NT2/D1 (cell line): ENCODE measurements around the gene KRTAP5-7.
"Not testable (repeated sequence)": the region's sequence is repeated elsewhere in the genome, so short reads cannot be mapped to it uniquely, and the experiment has no call there.

Source experiments
- DNase-seq: peaks from one replicate; pipeline ENCODE4 v3.0.0-alpha.2; 2011; ENCODE audit warnings: low read depth, low spot score
- H3K27me3 ChIP-seq: 2 replicates; pipeline ENCODE4 v1.6.0; 2011; ENCODE audit warnings: mild to moderate bottlenecking; ENCODE audit not compliant: insufficient read length, insufficient read depth
- H3K36me3 ChIP-seq: 2 replicates; pipeline ENCODE4 v1.6.1; 2011; ENCODE audit warnings: mild to moderate bottlenecking, low read length, mixed read lengths; ENCODE audit not compliant: insufficient read depth, insufficient read length
- H3K4me1 ChIP-seq: 2 replicates; pipeline ENCODE4 v1.5.1; 2011; ENCODE audit not compliant: insufficient read depth, insufficient read length
- H3K4me3 ChIP-seq: 2 replicates; pipeline ENCODE4 v1.5.1; 2011; ENCODE audit warnings: low read depth; ENCODE audit not compliant: insufficient read length
- H3K9ac ChIP-seq: 2 replicates; pipeline ENCODE4 v1.6.0; 2011; ENCODE audit warnings: low read depth; ENCODE audit not compliant: insufficient read length
- H3K9me3 ChIP-seq: 2 replicates; pipeline ENCODE4 v1.5.1; 2011; ENCODE audit warnings: mild to moderate bottlenecking, low read length; ENCODE audit not compliant: insufficient read depth
- SUZ12 ChIP-seq: IDR thresholded peaks from 2 replicates; pipeline ENCODE4 v1.6.1; 2011; ENCODE audit not compliant: insufficient read length, insufficient read depth; ENCODE audit errors: extremely low read depth
- YY1 ChIP-seq: IDR thresholded peaks from 2 replicates; pipeline ENCODE4 v1.6.1; 2011; ENCODE audit not compliant: insufficient read length, insufficient read depth
- ZNF274 ChIP-seq: IDR thresholded peaks from 2 replicates; pipeline ENCODE4 v1.6.1; 2011; ENCODE audit warnings: mild to moderate bottlenecking, low read depth, low read length

The KRTAP5-7 gene

DNA sequence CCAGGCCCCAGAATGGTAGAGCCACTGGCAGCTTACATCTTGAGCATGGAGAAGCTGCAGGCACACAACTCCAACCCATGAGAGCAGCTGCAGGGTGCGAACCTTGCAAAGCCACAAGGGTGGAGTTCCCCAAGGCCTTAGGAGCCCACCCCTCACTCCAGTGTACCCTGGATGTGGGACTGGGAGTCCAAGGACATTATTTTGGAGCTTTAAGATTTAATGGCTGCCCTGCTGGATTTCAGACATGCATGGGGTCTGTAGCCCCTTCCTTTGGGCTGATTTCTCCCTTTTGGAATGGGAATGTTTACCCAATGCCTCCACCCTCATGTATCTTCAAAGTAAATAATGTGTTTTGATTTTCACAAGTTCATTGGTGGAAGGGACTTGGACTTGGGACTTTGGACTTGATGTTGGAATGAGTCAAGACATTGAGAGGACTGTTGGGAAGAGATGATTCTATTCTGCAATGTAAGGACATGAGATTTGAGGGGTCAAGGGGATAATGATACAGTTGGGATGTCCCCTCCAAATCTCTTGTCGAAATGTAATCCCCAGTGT, 1.1 kb upstream of the KRTAP5-7 start:
- DNase-seq, result no peak

DNA sequence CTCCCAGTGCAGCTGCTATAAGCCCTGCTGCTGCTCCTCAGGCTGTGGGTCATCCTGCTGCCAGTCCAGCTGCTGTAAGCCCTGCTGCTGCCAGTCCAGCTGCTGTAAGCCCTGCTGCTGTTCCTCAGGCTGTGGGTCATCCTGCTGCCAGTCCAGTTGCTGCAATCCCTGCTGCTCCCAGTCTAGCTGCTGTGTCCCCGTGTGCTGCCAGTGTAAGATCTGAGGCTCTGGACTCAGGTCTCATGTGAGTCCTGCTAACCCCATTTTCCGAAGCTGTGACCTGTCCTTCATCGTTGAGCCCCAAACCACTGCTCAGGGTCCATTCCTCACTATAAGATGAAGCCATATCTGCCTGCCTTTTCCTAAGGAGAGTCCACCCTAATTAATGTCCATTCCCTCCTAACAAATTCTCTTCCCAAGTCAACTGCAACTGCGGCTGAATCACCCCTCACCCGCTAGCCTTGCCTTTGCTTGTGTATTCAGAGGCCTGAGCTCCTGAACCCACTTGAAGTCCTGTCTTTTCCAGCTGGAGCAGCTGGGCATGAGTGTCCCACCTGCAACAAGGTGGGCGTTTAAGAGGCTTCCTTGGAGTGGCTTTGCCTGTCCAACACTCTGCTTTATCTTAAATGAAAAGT, 626 bp downstream of the KRTAP5-7 start:
- peaks cover 2% of the 10 kb centered on the region for H3K4me1 ChIP-seq
- TF ChIP-seq YY1 (no peak), SUZ12 (no peak), ZNF274 (no peak)

More for the DNA sequence above, 1.1 kb upstream of the KRTAP5-7 start:
- no peak overlapping the region for H3K4me3 ChIP-seq
- H3K9me3 ChIP-seq, result no peaks in the 10 kb centered on the region
- peaks cover 2% of the 10 kb centered on the region for H3K4me1 ChIP-seq
- TF ChIP-seq SUZ12, result no peak
- no peak for TF ChIP-seq ZNF274
- TF ChIP-seq YY1, result no peak
- H3K27me3 ChIP-seq, result no peaks in the 10 kb centered on the region
- no peaks in the 10 kb centered on the region for H3K36me3 ChIP-seq
- no peak overlapping the region for H3K9ac ChIP-seq

DNA sequence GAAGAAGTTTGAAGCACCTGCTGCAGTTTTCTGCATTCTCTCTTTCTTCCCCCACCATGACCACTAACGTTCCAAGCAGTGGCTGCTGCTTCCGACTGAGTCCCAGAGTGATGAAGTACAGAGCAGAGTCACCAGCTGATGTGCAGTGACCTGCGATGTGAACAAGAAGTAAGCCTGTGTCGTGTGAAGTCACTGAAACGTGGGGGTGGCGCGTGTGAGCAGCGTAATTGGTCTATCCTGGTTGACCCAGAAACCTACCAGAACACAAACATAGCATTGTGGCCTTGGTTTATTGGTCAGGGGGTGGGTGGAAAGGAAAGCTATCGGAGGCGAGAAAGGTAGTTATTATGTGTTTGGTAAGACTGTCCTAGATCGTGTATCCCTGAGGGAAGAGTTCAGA, 3.5 kb downstream of the KRTAP5-7 start:
- Histone ChIP-seq H3K36me3 (no peaks in the 10 kb centered on the region), H3K9me3 (no peaks in the 10 kb centered on the region), H3K4me3 (no peak overlapping the region), H3K27me3 (no peaks in the 10 kb centered on the region), H3K4me1 (peaks cover 2% of the 10 kb centered on the region), H3K9ac (no peak overlapping the region)
- no peak for DNase-seq
- TF ChIP-seq ZNF274 (no peak), YY1 (no peak), SUZ12 (no peak)

More for the DNA sequence above, 626 bp downstream of the KRTAP5-7 start:
- Histone ChIP-seq H3K27me3 (no peaks in the 10 kb centered on the region), H3K4me3 (no peak overlapping the region), H3K9me3 (no peaks in the 10 kb centered on the region), H3K36me3 (no peaks in the 10 kb centered on the region), H3K9ac (no peak overlapping the region)
- DNase-seq, result no peak

DNA sequence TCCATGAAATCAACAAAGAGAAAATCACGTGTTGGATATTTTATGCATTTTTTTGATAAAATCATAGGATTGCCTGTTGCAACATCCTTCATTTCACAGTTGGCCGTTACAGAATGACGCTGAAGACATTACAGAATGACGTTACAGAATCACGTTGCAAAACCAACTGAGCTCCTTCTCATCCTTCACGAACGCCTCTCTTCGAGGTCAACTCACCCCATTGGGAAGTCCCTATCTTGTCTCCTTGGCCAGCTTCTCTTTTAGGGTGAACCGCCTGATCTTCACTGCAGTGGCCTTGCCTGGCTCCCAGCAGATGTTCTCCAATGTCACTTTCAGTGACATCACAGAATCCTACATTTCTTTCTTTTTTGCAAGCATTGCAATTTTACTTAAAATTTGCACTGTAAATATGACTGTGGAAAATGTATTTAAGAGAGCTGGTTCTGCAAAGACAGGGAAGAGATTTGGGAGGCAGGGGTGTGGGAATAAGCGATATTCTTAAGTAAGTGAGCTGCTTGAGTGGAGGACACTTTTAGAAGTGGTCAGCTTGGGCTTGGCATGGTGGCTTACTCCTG, 5.1 kb downstream of the KRTAP5-7 start:
- Histone ChIP-seq H3K4me1 (peaks cover 2% of the 10 kb centered on the region), H3K9me3 (no peaks in the 10 kb centered on the region), H3K27me3 (no peaks in the 10 kb centered on the region), H3K36me3 (no peaks in the 10 kb centered on the region), H3K9ac (no peak overlapping the region), H3K4me3 (no peak overlapping the region)
- no peak for DNase-seq
- TF ChIP-seq YY1, result no peak
- TF ChIP-seq SUZ12, result no peak
- TF ChIP-seq ZNF274, result no peak

DNA sequence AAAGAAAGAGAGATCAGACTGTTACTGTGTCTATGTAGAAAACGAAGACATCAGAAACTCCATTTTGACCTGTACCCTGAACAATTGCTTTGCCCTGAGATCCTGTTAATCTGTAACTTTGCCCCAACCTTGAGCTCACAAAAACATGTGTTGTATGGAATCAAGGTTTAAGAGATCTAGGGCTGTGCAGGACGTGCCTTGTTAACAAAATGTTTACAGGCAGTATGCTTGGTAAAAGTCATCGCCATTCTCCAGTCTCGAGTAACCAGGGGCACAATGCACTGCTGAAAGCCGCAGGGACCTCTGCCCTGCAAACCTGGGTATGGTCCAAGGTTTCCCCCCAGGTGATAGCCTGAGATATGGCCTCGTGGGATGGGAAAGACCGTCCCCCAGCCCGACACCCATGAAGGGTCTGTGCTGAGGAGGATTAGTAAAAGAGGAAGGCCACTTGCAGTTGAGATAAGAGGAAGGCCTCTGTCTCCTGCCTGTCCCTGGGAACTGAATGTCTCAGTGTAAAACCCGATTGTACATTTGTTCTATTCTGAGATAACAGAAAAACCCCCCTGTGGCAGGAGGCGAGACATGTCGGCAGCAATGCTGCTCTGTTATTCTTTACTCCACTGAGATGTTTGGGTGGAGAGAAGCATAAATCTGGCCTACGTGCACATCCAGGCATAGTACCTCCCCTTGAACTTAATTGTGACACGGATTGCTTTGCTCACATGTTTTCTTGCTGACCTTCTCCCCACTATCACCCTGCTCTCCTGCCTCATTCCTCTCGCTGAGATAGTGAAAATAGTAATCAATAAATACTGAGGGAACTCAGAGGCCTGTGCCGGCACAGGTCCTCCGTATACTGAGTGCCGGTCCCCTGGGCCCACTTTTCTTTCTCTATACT, 7.9 kb downstream of the KRTAP5-7 start:
- H3K27me3 ChIP-seq, H3K9ac ChIP-seq, H3K9me3 ChIP-seq, H3K4me3 ChIP-seq, H3K4me1 ChIP-seq, DNase-seq, H3K36me3 ChIP-seq: not testable (repeated sequence)

DNA sequence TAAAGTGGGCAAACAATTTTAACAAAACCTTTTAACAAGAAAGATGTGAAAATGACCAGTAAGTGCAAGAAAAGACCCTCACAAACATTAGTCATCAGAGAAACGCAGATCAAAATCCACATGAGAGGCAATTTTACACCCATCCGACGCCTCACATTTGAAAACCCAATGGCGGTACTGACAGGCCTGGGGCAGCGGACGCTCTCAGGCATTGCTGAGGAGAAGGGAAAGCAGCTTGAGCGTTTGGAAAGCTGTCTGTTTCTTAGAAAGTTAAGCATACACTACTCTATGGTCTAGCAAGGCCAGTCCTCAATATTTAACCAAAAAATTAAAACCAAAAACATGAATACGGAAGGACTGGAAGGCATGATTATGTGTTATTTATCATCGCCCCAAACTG, 8.8 kb downstream of the KRTAP5-7 start:
- H3K9ac ChIP-seq, result no peak overlapping the region
- no peaks in the 10 kb centered on the region for H3K9me3 ChIP-seq
- no peak for DNase-seq
- H3K4me1 ChIP-seq, result peaks cover 4% of the 10 kb centered on the region
- H3K4me3 ChIP-seq, result no peak overlapping the region
- no peaks in the 10 kb centered on the region for H3K27me3 ChIP-seq
- TF ChIP-seq SUZ12 (no peak), ZNF274 (no peak), YY1 (no peak)
- no peaks in the 10 kb centered on the region for H3K36me3 ChIP-seq

DNA sequence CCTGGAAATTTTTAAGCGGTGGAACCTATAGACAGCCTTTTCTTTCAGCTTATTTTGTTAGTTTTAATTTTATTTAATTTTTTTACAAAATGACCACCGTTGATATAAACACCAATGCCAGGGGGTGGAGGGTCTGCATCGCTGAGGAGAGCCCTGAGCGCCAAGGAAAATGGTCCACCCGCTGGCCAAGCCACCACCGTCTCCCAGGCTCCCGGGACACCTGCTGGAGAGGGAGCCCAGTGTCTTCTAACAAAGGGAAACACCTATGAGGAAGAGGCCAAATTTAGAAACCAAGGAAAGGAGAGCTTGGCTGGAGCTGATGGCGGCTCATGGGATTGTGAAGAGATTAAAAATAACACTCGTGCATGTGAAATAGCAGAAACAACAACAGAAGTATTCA, 10.5 kb downstream of the KRTAP5-7 start:
- Histone ChIP-seq H3K4me3 (no peak overlapping the region), H3K4me1 (peaks cover 4% of the 10 kb centered on the region), H3K27me3 (no peaks in the 10 kb centered on the region), H3K36me3 (no peaks in the 10 kb centered on the region), H3K9ac (no peak overlapping the region), H3K9me3 (no peaks in the 10 kb centered on the region; the same call in 1 of the 2 replicates)
- no peak for DNase-seq
- TF ChIP-seq SUZ12, result no peak
- no peak for TF ChIP-seq ZNF274
- TF ChIP-seq YY1, result no peak

DNA sequence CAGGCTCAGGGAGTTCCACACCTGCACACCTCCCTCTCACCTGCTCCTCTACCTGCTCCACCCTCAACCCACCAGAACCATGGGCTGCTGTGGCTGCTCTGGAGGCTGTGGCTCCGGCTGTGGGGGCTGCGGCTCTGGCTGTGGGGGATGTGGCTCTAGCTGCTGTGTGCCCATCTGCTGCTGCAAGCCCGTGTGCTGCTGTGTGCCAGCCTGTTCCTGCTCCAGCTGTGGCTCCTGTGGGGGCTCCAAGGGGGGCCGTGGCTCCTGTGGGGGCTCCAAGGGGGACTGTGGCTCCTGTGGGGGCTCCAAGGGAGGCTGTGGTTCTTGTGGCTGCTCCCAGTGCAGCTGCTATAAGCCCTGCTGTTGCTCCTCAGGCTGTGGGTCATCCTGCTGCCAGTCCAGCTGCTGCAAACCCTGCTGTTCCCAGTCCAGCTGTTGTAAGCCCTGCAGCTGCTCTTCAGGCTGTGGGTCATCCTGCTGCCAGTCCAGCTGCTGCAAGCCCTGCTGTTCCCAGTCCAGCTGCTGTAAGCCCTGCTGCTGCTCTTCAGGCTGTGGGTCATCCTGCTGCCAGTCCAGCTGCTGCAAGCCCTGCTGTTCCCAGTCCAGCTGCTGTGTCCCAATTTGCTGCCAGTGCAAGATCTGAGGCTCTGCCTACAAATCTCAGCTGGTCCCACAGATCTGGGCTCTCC, 11.1 kb downstream of the KRTAP5-7 start, which contains the start of gene KRTAP5-8:
TSS of gene KRTAP5-8 (plus strand) at position 49 of the 689 bp plus-strand sequence. CDS start at position 80, 31 bp downstream.
- H3K4me3 ChIP-seq, H3K4me1 ChIP-seq, H3K27me3 ChIP-seq, H3K9ac ChIP-seq, DNase-seq, H3K36me3 ChIP-seq, H3K9me3 ChIP-seq: not testable (repeated sequence)
